ENCODE measurements around the gene PRAMEF14.
"Not testable (repeated sequence)": the region's sequence is repeated elsewhere in the genome, so short reads cannot be mapped to it uniquely, and the experiment has no call there.

PRAMEF14 gene, protein sequence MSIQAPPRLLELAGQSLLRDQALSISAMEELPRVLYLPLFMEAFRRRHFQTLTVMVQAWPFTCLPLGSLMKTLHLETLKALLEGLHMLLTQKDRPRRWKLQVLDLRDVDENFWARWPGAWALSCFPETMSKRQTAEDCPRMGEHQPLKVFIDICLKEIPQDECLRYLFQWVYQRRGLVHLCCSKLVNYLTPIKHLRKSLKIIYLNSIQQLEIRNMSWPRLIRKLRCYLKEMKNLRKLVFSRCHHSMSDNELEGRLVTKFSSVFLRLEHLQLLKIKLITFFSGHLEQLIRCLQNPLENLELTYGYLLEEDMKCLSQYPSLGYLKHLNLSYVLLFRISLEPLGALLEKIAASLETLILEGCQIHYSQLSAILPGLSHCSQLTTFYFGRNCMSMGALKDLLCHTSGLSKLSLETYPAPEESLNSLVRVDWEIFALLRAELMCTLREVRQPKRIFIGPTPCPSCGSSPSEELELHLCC

DNA sequence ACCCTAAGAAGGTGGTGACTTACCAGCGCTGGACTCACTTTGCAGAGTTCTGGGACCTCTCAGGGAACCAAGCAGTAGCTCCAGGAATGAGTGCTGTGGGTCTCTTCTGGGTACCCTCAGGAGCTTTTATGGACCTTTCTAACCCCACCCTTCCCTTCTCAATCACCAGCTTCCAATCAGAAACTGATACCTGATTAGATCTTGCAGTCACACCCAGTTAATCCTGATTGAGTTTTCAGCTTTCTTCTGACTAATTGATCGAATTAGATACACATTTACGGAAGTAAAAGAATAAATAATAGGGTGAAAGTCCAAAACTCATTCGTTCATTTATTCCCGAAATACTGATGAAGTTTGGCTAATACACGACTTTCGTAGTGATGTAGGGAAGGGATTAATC is at the start of gene PRAMEF14:
TSS of gene PRAMEF14 (minus strand) at position 101 of the 400 bp plus-strand sequence. CDS start 1,820 bp downstream, outside the sequence.
- DNase-seq (ENCODE audit: low read depth in 2 of 2, low spot score in 1 of 2), result not testable (repeated sequence)

- DNase-seq (ENCODE audit: low read depth in 2 of 2, low spot score in 1 of 2), result not testable (repeated sequence)
Measured at GRCh38 chr1:13395311-13395710, 48.4 kb upstream of the PRAMEF14 start.

GRCh38 chr1:13394761-13395160 is 47.8 kb upstream of the PRAMEF14 start:
- not testable (repeated sequence) for DNase-seq (ENCODE audit: low read depth in 2 of 2, low spot score in 1 of 2)

GRCh38 chr1:13393004-13393403 is 46.1 kb upstream of the PRAMEF14 start:
- not testable (repeated sequence) for DNase-seq (ENCODE audit: low read depth in 2 of 2, low spot score in 1 of 2)

DNA sequence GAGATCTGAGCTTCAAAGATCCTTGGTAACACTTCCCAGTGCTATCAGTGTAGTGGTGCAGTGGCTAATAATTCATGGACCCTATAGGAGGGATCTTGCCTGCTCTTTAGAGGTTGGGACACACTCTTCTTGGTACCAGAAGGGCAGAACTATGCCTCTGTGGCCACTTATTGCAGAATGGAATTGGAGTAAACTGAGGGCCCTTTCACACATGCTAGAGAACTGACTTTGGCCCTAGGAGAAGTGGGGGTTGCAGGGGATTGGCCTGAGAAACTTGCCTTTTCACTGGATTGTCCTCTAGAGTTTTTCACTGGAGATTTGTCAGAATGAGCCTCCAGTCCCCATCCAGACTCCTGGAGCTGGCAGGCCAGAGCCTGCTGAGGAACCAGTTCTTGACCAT is 42.4 kb upstream of the PRAMEF14 start, which contains the start of gene PRAMEF17:
TSS of gene PRAMEF17 (plus strand) at position 301 of the 400 bp plus-strand sequence. CDS start at position 327, 26 bp downstream.
- DNase-seq (ENCODE audit: low read depth in 2 of 2, low spot score in 1 of 2), result not testable (repeated sequence)

DNA sequence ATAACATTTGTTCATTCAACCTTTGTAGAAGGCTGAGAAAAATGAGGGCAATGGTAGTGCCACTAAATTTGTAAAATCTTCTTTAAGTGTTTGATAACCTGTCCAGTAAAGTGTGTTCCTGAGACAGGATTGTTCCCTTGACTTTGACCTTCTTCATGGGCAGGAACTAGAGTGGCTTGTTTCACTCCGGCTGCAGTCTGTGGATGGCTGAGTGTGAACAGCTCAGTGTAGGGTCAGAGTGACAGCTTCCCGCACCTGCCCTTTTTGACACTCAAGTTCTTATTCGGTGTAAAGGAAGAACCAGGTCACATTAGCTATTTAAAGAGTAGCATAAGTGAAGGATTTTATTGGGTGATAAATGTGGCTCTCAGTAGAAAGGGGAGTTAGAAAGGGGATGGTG is 33.4 kb upstream of the PRAMEF14 start:
- not testable (repeated sequence) for DNase-seq (ENCODE audit: low read depth in 2 of 2, low spot score in 1 of 2)

GRCh38 chr1:13378983-13379382 is 32.0 kb upstream of the PRAMEF14 start:
- not testable (repeated sequence) for DNase-seq (ENCODE audit: low read depth in 2 of 2, low spot score in 1 of 2)

DNA sequence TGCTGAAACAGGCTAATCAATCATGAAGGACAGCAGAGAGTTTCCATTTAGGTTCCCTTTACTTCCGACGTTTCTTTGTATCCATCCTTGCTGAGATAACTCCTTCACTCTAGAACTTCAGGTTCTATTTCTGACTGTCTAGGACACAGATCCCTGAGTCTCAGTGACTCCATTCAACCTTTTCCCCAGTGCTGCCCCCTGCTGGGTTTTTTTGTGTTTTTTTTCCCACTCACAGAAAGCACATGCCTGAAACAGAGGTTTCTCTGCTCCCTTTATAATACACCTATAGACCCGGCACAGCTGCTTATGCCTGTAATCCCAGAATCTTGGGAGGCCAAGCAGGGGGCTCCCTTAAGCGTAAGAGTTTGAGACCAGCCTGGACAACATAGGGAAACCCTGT is 21.6 kb upstream of the PRAMEF14 start:
- DNase-seq (ENCODE audit: low read depth in 2 of 2, low spot score in 1 of 2), result not testable (repeated sequence)

DNA sequence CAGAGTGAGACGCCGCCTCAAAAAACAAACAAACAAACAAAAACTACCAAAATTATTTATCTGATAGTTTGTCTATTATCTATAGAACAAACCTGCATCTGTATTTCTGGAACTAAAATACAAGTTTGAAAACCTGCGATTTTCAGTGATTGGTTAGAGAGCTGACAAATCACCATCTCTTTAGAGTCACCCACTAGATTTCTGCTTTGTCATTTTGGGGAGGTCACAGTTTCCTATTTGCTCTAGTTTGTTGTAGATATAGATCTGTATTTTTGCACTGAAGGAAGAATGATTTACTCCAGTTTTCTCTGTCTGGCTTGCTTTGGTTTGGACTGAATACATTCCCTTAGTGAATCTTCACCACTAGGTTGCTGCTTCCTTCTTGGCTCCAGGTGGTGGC is 19.6 kb upstream of the PRAMEF14 start:
- DNase-seq (ENCODE audit: low read depth in 2 of 2, low spot score in 1 of 2), result not testable (repeated sequence)

- not testable (repeated sequence) for DNase-seq (ENCODE audit: low read depth in 2 of 2, low spot score in 1 of 2)
Measured at GRCh38 chr1:13364928-13365327, 18.0 kb upstream of the PRAMEF14 start.

- not testable (repeated sequence) for DNase-seq (ENCODE audit: low read depth in 2 of 2, low spot score in 1 of 2)
Measured at GRCh38 chr1:13362364-13362763, 15.4 kb upstream of the PRAMEF14 start.

GRCh38 chr1:13356774-13357173 is 9.8 kb upstream of the PRAMEF14 start:
- DNase-seq (ENCODE audit: low read depth in 2 of 2, low spot score in 1 of 2), result not testable (repeated sequence)

DNA sequence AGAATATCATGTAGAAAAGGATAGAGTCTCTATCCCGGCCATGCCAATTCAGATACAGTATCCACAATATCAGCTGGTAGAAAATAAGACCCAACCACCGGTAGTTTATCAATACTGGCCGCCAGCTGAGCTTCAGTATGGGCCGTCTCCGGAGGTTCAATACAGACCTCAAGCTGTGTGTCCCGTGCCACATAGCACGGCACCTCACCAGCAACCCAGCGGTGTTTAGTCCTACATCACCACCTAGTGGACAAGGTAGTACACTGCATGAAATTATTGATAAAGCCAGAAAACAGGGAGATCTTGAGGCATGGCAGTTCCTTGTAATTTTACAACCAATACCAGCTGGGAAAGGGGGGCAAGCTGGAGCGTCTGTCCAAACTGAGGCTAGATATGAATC is 7.5 kb upstream of the PRAMEF14 start:
- not testable (repeated sequence) for DNase-seq (ENCODE audit: low read depth in 2 of 2, low spot score in 1 of 2)

DNA sequence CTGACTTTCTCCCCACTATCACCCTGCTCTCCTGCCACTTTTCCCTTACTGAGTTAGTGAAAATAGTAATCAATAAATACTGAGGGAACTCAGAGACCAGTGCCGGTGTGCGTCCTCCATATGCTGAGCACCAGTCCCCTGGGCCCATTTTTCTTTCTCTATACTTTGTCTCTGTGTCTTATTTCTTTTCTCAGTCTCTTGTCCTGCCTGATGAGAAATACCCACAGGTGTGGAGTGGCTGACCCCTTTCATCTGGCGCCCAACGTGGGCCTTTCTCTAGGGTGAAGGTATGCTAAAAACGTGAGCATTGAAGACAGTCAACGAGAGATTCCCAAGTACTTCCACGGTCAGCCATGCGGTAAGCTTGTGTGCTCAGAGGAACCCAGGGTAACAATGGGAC is 6.5 kb upstream of the PRAMEF14 start:
- not testable (repeated sequence) for DNase-seq (ENCODE audit: low read depth in 2 of 2, low spot score in 1 of 2)

DNA sequence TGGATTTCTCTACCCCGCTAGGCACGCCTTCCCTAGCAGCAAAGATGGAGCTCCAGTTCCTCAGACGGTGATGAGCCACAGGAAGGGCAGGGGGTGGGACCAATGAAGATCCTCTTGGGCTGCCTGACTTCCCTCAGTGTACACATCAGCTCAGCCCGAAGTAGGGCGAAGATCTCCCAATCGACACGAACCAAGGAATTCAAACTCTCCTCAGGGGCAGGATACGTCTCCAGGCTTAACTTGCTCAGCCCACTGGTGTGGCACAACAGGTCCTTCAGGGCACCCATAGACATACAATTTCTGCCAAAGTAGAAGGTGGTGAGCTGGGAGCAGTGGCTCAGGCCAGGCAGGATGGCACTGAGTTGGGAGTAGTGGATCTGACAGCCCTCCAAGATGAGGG is 4.4 kb downstream of the PRAMEF14 start:
- not testable (repeated sequence) for DNase-seq (ENCODE audit: low read depth in 2 of 2, low spot score in 1 of 2)

- not testable (repeated sequence) for DNase-seq (ENCODE audit: low read depth in 2 of 2, low spot score in 1 of 2)
Measured at GRCh38 chr1:13315281-13315680, 31.7 kb downstream of the PRAMEF14 start, which contains the start of gene PRAMEF15. TSS of gene PRAMEF15 (plus strand) at chr1:13315581. CDS start at chr1:13318408, 2,827 bp downstream.

GRCh38 chr1:13303239-13303638 is 43.7 kb downstream of the PRAMEF14 start, which contains the start of gene PRAMEF33:
TSS of gene PRAMEF33 (plus strand) at chr1:13303539. CDS start at chr1:13305955, 2,416 bp downstream.
- not testable (repeated sequence) for DNase-seq (ENCODE audit: low read depth in 2 of 2, low spot score in 1 of 2)

DNA sequence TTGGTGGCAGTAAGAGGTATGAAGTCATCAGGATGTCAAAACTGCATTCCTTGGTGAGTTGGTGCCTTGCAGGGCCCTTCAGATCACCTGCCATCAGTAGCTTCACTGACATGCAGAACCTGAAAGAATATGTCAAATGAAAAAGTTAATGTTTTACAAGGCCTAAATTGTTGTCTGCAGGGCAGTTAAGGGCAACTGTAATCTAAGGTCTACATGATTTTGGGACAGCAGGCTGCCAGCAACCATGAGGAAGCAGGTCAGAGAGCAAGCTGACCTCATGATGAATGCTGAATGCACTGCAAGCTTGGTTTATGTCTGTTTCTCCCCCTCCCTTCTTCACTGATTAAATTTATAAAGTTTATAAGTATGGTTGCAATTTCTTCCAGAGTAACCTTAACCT is 44.7 kb downstream of the PRAMEF14 start:
- DNase-seq (ENCODE audit: low read depth in 2 of 2, low spot score in 1 of 2), result not testable (repeated sequence)

DNA sequence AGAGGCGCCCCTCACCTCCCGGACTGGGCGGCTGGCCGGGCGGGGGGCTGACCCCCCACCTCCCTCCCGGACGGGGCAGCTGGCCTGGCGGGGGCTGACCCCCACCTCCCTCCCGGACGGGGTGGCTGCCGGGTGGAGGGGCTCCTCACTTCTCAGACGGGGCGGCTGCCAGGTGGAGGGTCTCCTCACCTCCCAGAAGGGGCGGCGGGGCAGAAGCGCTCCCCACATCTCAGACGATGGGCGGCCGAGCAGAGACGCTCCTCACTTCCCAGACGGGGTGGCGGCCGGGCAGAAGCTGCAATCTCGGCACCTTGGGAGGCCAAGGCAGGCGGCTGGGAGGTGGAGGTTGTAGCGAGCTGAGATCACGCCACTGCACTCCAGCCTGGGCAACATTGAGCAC is 48.2 kb downstream of the PRAMEF14 start:
- DNase-seq (ENCODE audit: low read depth in 2 of 2, low spot score in 1 of 2), result not testable (repeated sequence)

- DNase-seq (ENCODE audit: low read depth in 2 of 2, low spot score in 1 of 2), result not testable (repeated sequence)
Measured at GRCh38 chr1:13297216-13297931, 49.6 kb downstream of the PRAMEF14 start.

Data from stimulated activated CD8-positive, alpha-beta memory T cell treated with anti-CD3 and anti-CD28 coated beads, Interleukin-4, amount 100 ng/mL, for 4 hours (primary cell).